VCaP (cell line): ENCODE measurements around the gene MS4A15.

ENCODE experiments used
- H3K27ac ChIP-seq: fragments of 450-650 bp; 2 replicates; pipeline ENCODE4 v1.5.1; 2017
- CTCF ChIP-seq: fragments of 450-650 bp; conservative IDR thresholded peaks from 2 replicates; pipeline ENCODE4 v1.5.1; 2017; ENCODE audit warnings: mild to moderate bottlenecking, moderate library complexity

The MS4A15 gene

GRCh38 chr11:60743058-60743457 is 13.6 kb upstream of the MS4A15 start:
- no peak overlapping the region for H3K27ac ChIP-seq
- TF ChIP-seq CTCF = no peak

- TF ChIP-seq CTCF = no peak
Measured at GRCh38 chr11:60744114-60744513, 12.6 kb upstream of the MS4A15 start.

GRCh38 chr11:60747359-60747873 is 9.3 kb upstream of the MS4A15 start:
- TF ChIP-seq CTCF = no peak
- no peak overlapping the region for H3K27ac ChIP-seq

More at GRCh38 chr11:60744114-60744513, 12.6 kb upstream of the MS4A15 start:
- H3K27ac ChIP-seq = no peak overlapping the region

DNA sequence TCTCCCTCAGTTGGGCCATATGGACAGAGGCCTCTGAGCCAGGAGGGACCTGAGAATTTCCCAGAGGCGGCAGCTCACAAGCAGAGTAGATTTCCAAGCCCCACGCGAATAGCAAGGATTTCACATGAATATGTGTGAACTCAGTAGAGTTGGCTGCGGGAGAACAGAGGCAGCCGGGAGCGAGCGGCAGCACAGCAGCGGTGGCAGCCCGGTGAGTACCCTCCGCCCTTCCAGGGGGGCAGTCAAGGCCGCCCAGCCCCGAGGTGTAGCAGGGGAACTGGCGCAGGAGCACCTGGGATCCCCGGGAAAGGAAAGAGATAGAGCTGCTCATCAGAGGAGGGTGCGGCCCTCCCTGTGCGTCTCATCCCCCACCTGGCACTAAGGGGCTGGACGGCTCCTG is 8.4 kb upstream of the MS4A15 start:
- H3K27ac ChIP-seq = no peak overlapping the region
- TF ChIP-seq CTCF = no peak

GRCh38 chr11:60748821-60749220 is 7.8 kb upstream of the MS4A15 start:
- no peak overlapping the region for H3K27ac ChIP-seq
- TF ChIP-seq CTCF = no peak

DNA sequence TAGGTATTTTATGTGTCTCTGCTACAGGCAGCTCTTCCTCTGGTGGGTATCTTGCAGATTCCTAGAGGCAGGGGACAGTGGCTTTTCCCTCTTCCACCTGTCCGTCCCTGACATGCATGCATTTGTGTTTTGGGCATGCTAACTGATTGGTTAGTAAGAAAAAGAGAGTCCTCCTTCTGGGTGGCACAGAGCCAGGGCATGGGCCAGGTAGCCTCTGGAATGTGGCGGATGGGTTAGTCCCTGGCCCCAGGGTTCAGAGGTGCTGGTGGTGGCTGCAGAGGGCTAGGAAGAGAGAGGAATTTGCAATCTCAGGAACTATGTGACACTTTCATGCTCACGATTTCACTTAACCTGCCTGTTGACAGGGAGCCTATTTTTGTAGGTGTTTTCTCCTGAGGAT is 5.8 kb upstream of the MS4A15 start:
- H3K27ac ChIP-seq = no peak overlapping the region
- no peak for TF ChIP-seq CTCF

- TF ChIP-seq CTCF = no peak
- H3K27ac ChIP-seq = no peak overlapping the region
Measured at GRCh38 chr11:60753309-60753708, 3.4 kb upstream of the MS4A15 start.

DNA sequence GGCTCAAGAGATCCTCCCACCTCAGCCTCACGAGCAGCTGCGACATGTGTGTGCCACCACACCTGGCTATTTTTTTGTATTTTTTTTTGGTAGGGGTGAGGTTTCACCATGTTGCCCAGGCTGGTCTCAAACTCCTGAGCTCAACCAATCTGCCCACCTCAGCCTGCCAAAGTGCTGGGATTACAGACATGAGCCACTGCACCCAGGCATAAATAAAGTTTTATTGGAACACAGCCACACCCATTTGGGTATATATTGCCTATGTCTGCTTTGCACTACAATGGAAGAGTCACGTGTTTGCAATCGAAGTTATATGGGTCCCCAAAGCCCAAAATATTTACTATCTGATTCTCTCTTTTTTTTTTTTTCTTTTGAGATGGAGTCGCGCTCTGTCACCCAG is 1.8 kb upstream of the MS4A15 start:
- H3K27ac ChIP-seq = no peak overlapping the region
- no peak for TF ChIP-seq CTCF
